Pancreas (tissue), 10 donors: ENCODE results near the gene PSMA7. TPM values are rescaled to one million over a fixed set of nuclear protein-coding genes. Genes with fewer than 3 reads are reported as not detected.
A peak's percentile ranks its signal among the peaks of the same experiment; 100 is the strongest.

ENCODE experiments used
- ATAC-seq, 4 donors: fragments of 200-7000 bp; cut with Tn5 transposase; one replicate each; pipeline versions ENCODE4 v1.8.0 to v1.9.1; 2020; ENCODE audit warnings: mild to moderate bottlenecking in 4 of 4, moderate library complexity in 4 of 4
- DNase-seq, 6 donors: peaks; one replicate each; pipeline ENCODE4 v3.0.0-alpha.2; 2020
- FAIRE-seq: peaks from 2 replicates; lab custom pipeline; 2012; peaks lifted over from hg19 to GRCh38; lab: Jason Lieb, UNC
- H3K27ac ChIP-seq, 4 donors: fragments of 200-600 bp; sonication (generic); 1 replicate in 3 of 4; 2 replicates in 1 of 4; pipeline versions ENCODE4 v1.5.0 to v1.8.0; 2020
- H3K27me3 ChIP-seq, 4 donors: fragments of 200-600 bp; one replicate each; pipeline ENCODE4 v1.8.0; 2021
- H3K36me3 ChIP-seq, 3 donors: fragments of 200-600 bp; sonication (generic) in 1 of 3; one replicate each; pipeline versions ENCODE4 v1.5.0 to v1.8.0; 2020 to 2021
- H3K4me1 ChIP-seq, 3 donors: fragments of 200-600 bp; one replicate each; pipeline ENCODE4 v1.8.0; 2021
- H3K4me3 ChIP-seq, 4 donors: fragments of 200-600 bp; sonication (generic) in 2 of 4; one replicate each; pipeline versions ENCODE4 v1.5.0 to v1.8.0; 2020 to 2021
- H3K9me3 ChIP-seq, 4 donors: fragments of 200-600 bp; one replicate each; pipeline ENCODE4 v1.8.0; 2021
- CTCF ChIP-seq, 4 donors: fragments of 200-600 bp; sonication (generic) in 3 of 4; IDR thresholded peaks; one replicate each; pipeline versions ENCODE4 v1.5.0 to v1.8.0; 2021; ENCODE audit warnings: antibody characterized with exemption in 4 of 4
- WGBS, 2 donors: extraction: QIAGEN DNeasy Blood & Tissue Kit; methylation state at CpG; one replicate each; pipeline ENCODE4 v1.1.7; 2013; 5-methylcytosine and 5-hydroxymethylcytosine counted together
- intact Hi-C, 3 donors: fragments of 100-400 bp; cut with DNase I; formaldehyde crosslinking; loops; one replicate each; pipeline versions ENCODE4 v1.11.1 to v1.14.2; 2022
- polyA plus RNA-seq, 2 donors: library from polyadenylated mRNA; stranded (reverse); fragments of 200-250 nt; gene quantifications; one replicate each; pipeline ENCODE4 v1.2.3, GENCODE V29; 2013
- total RNA-seq, 6 donors: library from RNA; stranded (reverse); fragmentation: NEBNext Ultra II Directional in 4 of 6; extraction: Animal tissue kit (Norgen Biotek cat#: 25700) in 4 of 6; gene quantifications; one replicate each; pipeline versions ENCODE4 v1.2.1 to v1.2.4, GENCODE V29; 2021 to 2023
- donor health status: healthy with polysubstance abuse.
- donor health status: DM: no; HTN: no; CAD: no; lungs with moderate emphysema.
- donor health status: DM: no; HTN: no; CAD: no.
- donor health status: control.
- donor health status: control.
- donor health status: Bipolar disorder and iron deficiency.
- donor health status: DM: yes; HTN: yes; CAD: no.
- donor health status: DM: no; HTN: no; CAD: no.
- donor health status: DM: no; HTN: no; CAD: no.
- donor health status: DM: yes; HTN: yes; CAD: no.

Gene PSMA7
- total and polyA plus RNA-seq, 8 donors, result 55.6 to 119 (median 74.3) TPM

GRCh38 chr20:62138204-62138543 is 5.0 kb downstream of the PSMA7 start:
- H3K27ac ChIP-seq, result no peak overlapping the region
- no peak for DNase-seq
- intact Hi-C loops, result loop anchor here in 1 of 3 donors (5.0 kb wide), 1 partner anchor 126 kb away; no protein-coding TSS in a partner anchor
- H3K4me1 ChIP-seq, result peaks cover 9 to 19% (median 13%) of the 10 kb centered on the region in 3 donors
- H3K36me3 ChIP-seq, result peaks cover 10 to 40% (median 28%) of the 10 kb centered on the region in 3 donors
- no peaks in the 10 kb centered on the region for H3K27me3 ChIP-seq
- H3K9me3 ChIP-seq, result no peaks in the 10 kb centered on the region
- FAIRE-seq, result no peak
- H3K4me3 ChIP-seq, result no peak overlapping the region
- TF ChIP-seq CTCF (IDR thresholded peaks at IDR 0.05), result no peak
- 80 to 84% methylated on average over 11 of the region's 11 CpGs for WGBS, 2 donors
- ATAC-seq, result no peak

- Histone ChIP-seq H3K36me3 (peaks cover 10 to 45% (median 28%) of the 10 kb centered on the region in 3 donors), H3K4me1 (peaks cover 9 to 22% (median 13%) of the 10 kb centered on the region in 3 donors), H3K4me3 (no peak overlapping the region), H3K27ac (no peak overlapping the region), H3K27me3 (no peaks in the 10 kb centered on the region), H3K9me3 (no peaks in the 10 kb centered on the region)
- DNase-seq (no peak), FAIRE-seq (no peak), ATAC-seq (no peak)
- TF ChIP-seq CTCF (IDR thresholded peaks at IDR 0.05), result no peak
- intact Hi-C loops, result loop anchor here in 1 of 3 donors (5.0 kb wide), 1 partner anchor 125 kb away; no protein-coding TSS in a partner anchor
- WGBS, 2 donors, result 82% methylated on average over 8 of the region's 8 CpGs
These were observed 5.6 kb downstream of the PSMA7 start for GRCh38 chr20:62137478-62138203.

- TF ChIP-seq CTCF (IDR thresholded peaks at IDR 0.05), result peak in 1 of 4 donors; percentile 2
- H3K4me1 ChIP-seq, result peaks cover 9 to 20% (median 13%) of the 10 kb centered on the region in 3 donors
- H3K27me3 ChIP-seq, result no peaks in the 10 kb centered on the region
- ATAC-seq, result no peak
- 73 to 80% methylated on average over 6 of the region's 6 CpGs for WGBS, 2 donors
- intact Hi-C loops, result loop anchor here in 1 of 3 donors (5.0 kb wide), 1 partner anchor 125 kb away; no protein-coding TSS in a partner anchor
- DNase-seq, result no peak
- FAIRE-seq, result no peak
- no peaks in the 10 kb centered on the region for H3K9me3 ChIP-seq
- H3K4me3 ChIP-seq, result no peak overlapping the region
- H3K36me3 ChIP-seq, result peaks cover 10 to 50% (median 28%) of the 10 kb centered on the region in 3 donors
- no peak overlapping the region for H3K27ac ChIP-seq
These were observed 6.2 kb downstream of the PSMA7 start for GRCh38 chr20:62137092-62137384.

- no peaks in the 10 kb centered on the region for H3K27me3 ChIP-seq
- H3K36me3 ChIP-seq, result peaks cover 10 to 55% (median 33%) of the 10 kb centered on the region in 3 donors
- WGBS, 2 donors, result 50 to 53% methylated on average over 8 of the region's 8 CpGs
- FAIRE-seq, result no peak
- peak in 4 of 6 donors; percentile 45 to 83 (median 68) for DNase-seq
- ATAC-seq, result peak; percentile 57 to 84 (median 76)
- no peak overlapping the region for H3K27ac ChIP-seq
- TF ChIP-seq CTCF (IDR thresholded peaks at IDR 0.05), result peak; percentile 38 to 64 (median 53)
- intact Hi-C loops, result loop anchor here in 1 of 3 donors (5.0 kb wide), 1 partner anchor 124 kb away; no protein-coding TSS in a partner anchor
- no peaks in the 10 kb centered on the region for H3K9me3 ChIP-seq
- peaks cover 6 to 15% (median 10%) of the 10 kb centered on the region in 3 donors for H3K4me1 ChIP-seq
- H3K4me3 ChIP-seq, result no peak overlapping the region
These were observed 6.7 kb downstream of the PSMA7 start for GRCh38 chr20:62136283-62137091.
